OCI-LY7 (cell line): ENCODE measurements around the gene SPSB1.

Source experiments
- CTCF ChIP-seq: fragments of 200-600 bp; sonication (generic); conservative IDR thresholded peaks from 2 replicates; pipeline ENCODE4 v1.5.1; 2014; ENCODE audit warnings: mild to moderate bottlenecking, antibody characterized with exemption, low read length, moderate library complexity, mixed read lengths
- EZH2phosphoT487 ChIP-seq: fragments of 200-600 bp; sonication (generic); IDR thresholded peaks from 2 replicates; pipeline ENCODE4 v1.6.1; 2018; ENCODE audit warnings: low read depth, borderline replicate concordance, mild to moderate bottlenecking, mixed run types, antibody characterized with exemption, low read length, moderate library complexity, mixed read lengths

- no peak for TF ChIP-seq EZH2phosphoT487
- no peak for TF ChIP-seq CTCF
Observed at GRCh38 chr1:9307303-9307702, 14.6 kb downstream of the SPSB1 start.
